Naive B cell (primary cell): ENCODE results near the gene RDH11. TPM values are rescaled to one million over a fixed set of nuclear protein-coding genes. Genes with fewer than 3 reads are reported as not detected.

Experiments
- ATAC-seq, 2 donors: fragments of 150-1000 bp; cut with Tn5 transposase; 2 replicates each; pipeline ENCODE4 v1.10.0; 2021; ENCODE audit warnings: low read depth in 2 of 2, mild to moderate bottlenecking in 2 of 2, moderate library complexity in 2 of 2
- DNase-seq: peaks from one replicate; pipeline ENCODE4 v3.0.0; 2022
- H3K27ac Mint-ChIP-seq, 6 donors: one replicate each; pipeline ENCODE4 v1.8.0; 2020 to 2022; ENCODE audit warnings: mild to moderate bottlenecking in 6 of 6, mixed read lengths in 6 of 6, moderate library complexity in 5 of 6, inconsistent platforms in 2 of 6
- H3K27me3 Mint-ChIP-seq, 3 donors: one replicate each; pipeline ENCODE4 v1.8.0; 2021 to 2022; ENCODE audit warnings: mixed read lengths in 3 of 3, mild to moderate bottlenecking in 1 of 3
- H3K36me3 Mint-ChIP-seq, 2 donors: one replicate each; pipeline ENCODE4 v1.8.0; 2020 to 2022; ENCODE audit warnings: mixed read lengths in 2 of 2, inconsistent platforms in 1 of 2, mild to moderate bottlenecking in 1 of 2
- H3K4me1 Mint-ChIP-seq, 3 donors: one replicate each; pipeline ENCODE4 v1.8.0; 2020 to 2022; ENCODE audit warnings: mixed read lengths in 3 of 3, inconsistent platforms in 1 of 3, mild to moderate bottlenecking in 1 of 3, moderate library complexity in 1 of 3
- H3K4me3 Mint-ChIP-seq, 8 donors: one replicate each; pipeline ENCODE4 v1.8.0; 2020 to 2022; ENCODE audit warnings: mild to moderate bottlenecking in 8 of 8, mixed read lengths in 8 of 8, moderate library complexity in 8 of 8, inconsistent platforms in 2 of 8
- H3K9me3 Mint-ChIP-seq, 7 donors: one replicate each; pipeline ENCODE4 v1.8.0; 2020 to 2022; ENCODE audit warnings: mixed read lengths in 7 of 7, mild to moderate bottlenecking in 5 of 7, inconsistent platforms in 2 of 7, moderate library complexity in 1 of 7
- polyA plus RNA-seq, 6 donors: library from polyadenylated mRNA; unstranded; fragments of 300-500 nt; fragmentation: Illumina TruSeq; gene quantifications; one replicate each; pipeline ENCODE4 v1.2.3, GENCODE V29; 2021; ENCODE audit warnings: low read depth in 6 of 6

Gene RDH11
- 100 to 1,000 TPM in 1 of 6 donors, 10 to 100 TPM in 5; 47.2 to 107 (median 56.9) TPM for polyA plus RNA-seq

GRCh38 chr14:67695394-67695949, at the start of gene RDH11:
TSS of gene RDH11 (minus strand) at chr14:67695764. CDS start at chr14:67695703, 61 bp downstream.
- Mint-ChIP-seq H3K27ac (peak within 1 kb of the TSS; percentile 72 to 96 (median 93)), H3K36me3 (peaks cover 0 to 6% of the 10 kb centered on the region in 2 donors), H3K4me3 (peak within 1 kb of the TSS; percentile 83 to 98 (median 92)), H3K9me3 (no peaks in the 10 kb centered on the region), H3K27me3 (no peaks in the 10 kb centered on the region), H3K4me1 (peaks cover 13 to 25% (median 14%) of the 10 kb centered on the region in 3 donors)
- ATAC-seq = peak; percentile 95
- DNase-seq = peak; percentile 75

GRCh38 chr14:67744046-67744445, 48.5 kb upstream of the RDH11 start:
- H3K27me3 Mint-ChIP-seq = no peaks in the 10 kb centered on the region
- no peak overlapping the region for H3K27ac Mint-ChIP-seq
- DNase-seq = no peak
- ATAC-seq = no peak
- no peak overlapping the region for H3K4me3 Mint-ChIP-seq
- H3K9me3 Mint-ChIP-seq = peaks cover 0 to 10% (median 3%) of the 10 kb centered on the region in 7 donors
- H3K4me1 Mint-ChIP-seq = no peaks in the 10 kb centered on the region
- peaks cover 20% of the 10 kb centered on the region in 2 donors for H3K36me3 Mint-ChIP-seq

GRCh38 chr14:67738740-67739504, 43.4 kb upstream of the RDH11 start:
- Mint-ChIP-seq H3K27me3 (no peaks in the 10 kb centered on the region), H3K27ac (peak overlapping the region in 1 of 6 donors; percentile 33), H3K9me3 (peaks cover 0 to 5% (median 3%) of the 10 kb centered on the region in 7 donors), H3K36me3 (no peaks in the 10 kb centered on the region), H3K4me3 (no peak overlapping the region), H3K4me1 (no peaks in the 10 kb centered on the region)
- ATAC-seq = no peak
- no peak for DNase-seq

- Mint-ChIP-seq H3K4me3 (no peak overlapping the region), H3K4me1 (no peaks in the 10 kb centered on the region), H3K36me3 (no peaks in the 10 kb centered on the region), H3K9me3 (no peaks in the 10 kb centered on the region), H3K27me3 (no peaks in the 10 kb centered on the region), H3K27ac (no peak overlapping the region)
- ATAC-seq (no peak), DNase-seq (no peak)
These were observed 41.2 kb upstream of the RDH11 start for GRCh38 chr14:67736771-67737170.

- no peaks in the 10 kb centered on the region for H3K36me3 Mint-ChIP-seq
These were observed 40.0 kb upstream of the RDH11 start for GRCh38 chr14:67735336-67736147.

GRCh38 chr14:67734675-67735074, 39.1 kb upstream of the RDH11 start:
- Mint-ChIP-seq H3K36me3 (no peaks in the 10 kb centered on the region), H3K4me3 (no peak overlapping the region), H3K27ac (no peak overlapping the region), H3K27me3 (no peaks in the 10 kb centered on the region), H3K4me1 (no peaks in the 10 kb centered on the region), H3K9me3 (no peaks in the 10 kb centered on the region)
- no peak for ATAC-seq
- no peak for DNase-seq

More at GRCh38 chr14:67735336-67736147, 40.0 kb upstream of the RDH11 start:
- Mint-ChIP-seq H3K4me1 (no peaks in the 10 kb centered on the region), H3K27ac (peak overlapping the region in 2 of 6 donors; percentile 15 to 74), H3K27me3 (no peaks in the 10 kb centered on the region), H3K9me3 (no peaks in the 10 kb centered on the region), H3K4me3 (peak overlapping the region in 1 of 8 donors; percentile 15)
- DNase-seq (no peak), ATAC-seq (no peak)

GRCh38 chr14:67733616-67734015, 38.1 kb upstream of the RDH11 start:
- Mint-ChIP-seq H3K4me3 (no peak overlapping the region), H3K27ac (no peak overlapping the region), H3K27me3 (no peaks in the 10 kb centered on the region), H3K36me3 (no peaks in the 10 kb centered on the region), H3K4me1 (no peaks in the 10 kb centered on the region), H3K9me3 (no peaks in the 10 kb centered on the region)
- ATAC-seq = no peak
- DNase-seq = no peak

- ATAC-seq (no peak), DNase-seq (no peak)
- no peak overlapping the region for H3K27ac Mint-ChIP-seq
- no peaks in the 10 kb centered on the region for H3K4me1 Mint-ChIP-seq
- peaks cover 0 to 10% of the 10 kb centered on the region in 2 donors for H3K36me3 Mint-ChIP-seq
- peaks cover 0 to 3% (median 0%) of the 10 kb centered on the region in 7 donors for H3K9me3 Mint-ChIP-seq
- H3K27me3 Mint-ChIP-seq = peaks cover 19 to 29% (median 27%) of the 10 kb centered on the region in 3 donors
- H3K4me3 Mint-ChIP-seq = no peak overlapping the region
These were observed 33.7 kb upstream of the RDH11 start for GRCh38 chr14:67729072-67729885.

GRCh38 chr14:67728258-67728657, 32.7 kb upstream of the RDH11 start:
- Mint-ChIP-seq H3K4me1 (no peaks in the 10 kb centered on the region), H3K9me3 (peaks cover 0 to 3% (median 0%) of the 10 kb centered on the region in 7 donors), H3K4me3 (no peak overlapping the region), H3K36me3 (peaks cover 0 to 10% of the 10 kb centered on the region in 2 donors), H3K27ac (no peak overlapping the region), H3K27me3 (peaks cover 27 to 36% (median 34%) of the 10 kb centered on the region in 3 donors)
- ATAC-seq = no peak
- DNase-seq = no peak

GRCh38 chr14:67727361-67727760, 31.8 kb upstream of the RDH11 start:
- H3K4me3 Mint-ChIP-seq = no peak overlapping the region
- no peak for DNase-seq
- H3K27ac Mint-ChIP-seq = no peak overlapping the region
- peaks cover 0 to 10% of the 10 kb centered on the region in 2 donors for H3K36me3 Mint-ChIP-seq
- H3K27me3 Mint-ChIP-seq = peaks cover 35 to 43% (median 43%) of the 10 kb centered on the region in 3 donors
- no peak for ATAC-seq
- H3K4me1 Mint-ChIP-seq = peaks cover 4 to 8% (median 8%) of the 10 kb centered on the region in 3 donors
- H3K9me3 Mint-ChIP-seq = peaks cover 0 to 3% (median 0%) of the 10 kb centered on the region in 7 donors

- H3K36me3 Mint-ChIP-seq = peaks cover 0 to 10% of the 10 kb centered on the region in 2 donors
- peaks cover 4 to 11% (median 9%) of the 10 kb centered on the region in 3 donors for H3K4me1 Mint-ChIP-seq
- no peak overlapping the region for H3K27ac Mint-ChIP-seq
- no peak for ATAC-seq
- H3K9me3 Mint-ChIP-seq = peaks cover 0 to 3% (median 0%) of the 10 kb centered on the region in 7 donors
- DNase-seq = no peak
- H3K4me3 Mint-ChIP-seq = no peak overlapping the region
- H3K27me3 Mint-ChIP-seq = peaks cover 46 to 63% (median 60%) of the 10 kb centered on the region in 3 donors
These were observed 29.6 kb upstream of the RDH11 start for GRCh38 chr14:67725171-67725570.

- no peak overlapping the region for H3K27ac Mint-ChIP-seq
- peaks cover 0 to 8% of the 10 kb centered on the region in 2 donors for H3K36me3 Mint-ChIP-seq
- peaks cover 46 to 66% (median 59%) of the 10 kb centered on the region in 3 donors for H3K27me3 Mint-ChIP-seq
- H3K4me1 Mint-ChIP-seq = peaks cover 4 to 11% (median 9%) of the 10 kb centered on the region in 3 donors
- ATAC-seq (no peak), DNase-seq (no peak)
- peaks cover 0 to 3% (median 0%) of the 10 kb centered on the region in 7 donors for H3K9me3 Mint-ChIP-seq
- peak overlapping the region in 1 of 8 donors; percentile 55 for H3K4me3 Mint-ChIP-seq
These were observed 26.7 kb upstream of the RDH11 start for GRCh38 chr14:67722293-67722692.
